Omental fat pad (tissue), 4 donors: Measurements from ENCODE around the gene PTK7. TPM values are rescaled to one million over a fixed set of nuclear protein-coding genes. Genes with fewer than 3 reads are reported as not detected.

Source experiments
- ATAC-seq: fragments of 150-250 bp; one replicate; pipeline ENCODE4 v1.9.1; 2016; ENCODE audit warnings: mild to moderate bottlenecking, moderate library complexity; ENCODE audit not compliant: low FRiP score
- DNase-seq: peaks from one replicate; pipeline ENCODE4 v3.0.0-alpha.2; 2019; ENCODE audit warnings: low spot score
- CTCF ChIP-seq, 3 donors: fragments of 450-650 bp; IDR thresholded peaks; one replicate each; pipeline ENCODE4 v1.5.1; 2016 to 2017; ENCODE audit warnings: antibody characterized with exemption in 3 of 3, mild to moderate bottlenecking in 3 of 3, moderate library complexity in 2 of 3
- total RNA-seq, 4 donors: library from RNA; depleted of rRNA; stranded (reverse); fragments of >200 nt; gene quantifications; one replicate each; pipeline ENCODE4 v1.1.0, GENCODE V29; 2016

PTK7 gene
- total RNA-seq, 4 donors from 2014 or later: 11.5 to 38.9 (median 13.8) TPM

- no peak for TF ChIP-seq CTCF (IDR thresholded peaks at IDR 0.05)
- DNase-seq: no peak
- no peak for ATAC-seq
These were observed 131.2 kb downstream of the PTK7 start for GRCh38 chr6:43207286-43207685.

Other genes starting within 250 kb of the PTK7 start
- gene RPL7L1, start 196.7 kb upstream of the PTK7 start, total RNA-seq: 100 to 1,000 TPM in 2 of 4 donors, 10 to 100 TPM in 2; 93.0 to 138 (median 105) TPM
- under 1 TPM in 1 of 4 donors, not detected in 3; 0.72 TPM for gene PTCRA, start 160.3 kb upstream of the PTK7 start, total RNA-seq
- gene CNPY3, start 146.8 kb upstream of the PTK7 start, total RNA-seq: 10 to 100 TPM; 28.4 to 43.7 (median 32.6) TPM
- 1 to 10 TPM in 2 of 4 donors, under 1 TPM in 1, not detected in 1; 0.84 to 1.1 (median 1.0) TPM for gene GNMT, start 115.6 kb upstream of the PTK7 start, total RNA-seq
- 10 to 100 TPM in 3 of 4 donors, 1 to 10 TPM in 1; 5.0 to 22.1 (median 12.8) TPM for gene PEX6, start 97.1 kb upstream of the PTK7 start, total RNA-seq
- 10 to 100 TPM; 18.0 to 41.5 (median 37.4) TPM for gene PPP2R5D, start 91.7 kb upstream of the PTK7 start, total RNA-seq
- 10 to 100 TPM; 39.6 to 67.8 (median 45.5) TPM for gene MEA1, start 62.4 kb upstream of the PTK7 start, total RNA-seq
- gene KLHDC3, start 62.1 kb upstream of the PTK7 start, total RNA-seq: 100 to 1,000 TPM in 1 of 4 donors, 10 to 100 TPM in 3; 58.0 to 106 (median 95.0) TPM
- gene RRP36, start 54.7 kb upstream of the PTK7 start, total RNA-seq: 10 to 100 TPM; 44.1 to 54.2 (median 48.7) TPM
- 10 to 100 TPM; 10.1 to 17.3 (median 14.3) TPM for gene CUL7, start 22.5 kb upstream of the PTK7 start, total RNA-seq
- 10 to 100 TPM; 10.7 to 32.2 (median 19.3) TPM for gene MRPL2, start 16.9 kb upstream of the PTK7 start, total RNA-seq
- gene KLC4, start 16.7 kb upstream of the PTK7 start, total RNA-seq: 10 to 100 TPM; 15.2 to 21.1 (median 16.5) TPM
- 10 to 100 TPM; 21.5 to 37.8 (median 24.4) TPM for gene SRF, start 95.0 kb downstream of the PTK7 start, total RNA-seq
- gene CUL9, start 105.9 kb downstream of the PTK7 start, total RNA-seq: 10 to 100 TPM; 24.6 to 41.6 (median 28.7) TPM
- gene DNPH1, start 153.2 kb downstream of the PTK7 start, total RNA-seq: 10 to 100 TPM; 57.0 to 88.1 (median 74.7) TPM
- gene TTBK1, start 167.2 kb downstream of the PTK7 start, total RNA-seq: not detected
- gene SLC22A7, start 221.9 kb downstream of the PTK7 start, total RNA-seq: not detected
- 1 to 10 TPM in 1 of 4 donors, under 1 TPM in 2, not detected in 1; 0.84 to 7.9 (median 0.94) TPM for gene CRIP3, start 232.5 kb downstream of the PTK7 start, total RNA-seq